H1 (cell line): ENCODE data around the gene RREB1. TPM values are rescaled to one million over a fixed set of nuclear protein-coding genes. Genes with fewer than 3 reads are reported as not detected.
A peak's percentile ranks its signal among the peaks of the same experiment; 100 is the strongest.

ENCODE experiments used
- CTCF ChIA-PET: fragments of 300-600 bp; sonication (Branson Sonifier 250); formaldehyde crosslinking; loops from one replicate; lab custom pipeline; 2021; ENCODE audit not compliant: partially characterized antibody; lab: Charles Lee
- POLR2A ChIA-PET: fragments of 300-600 bp; sonication (Branson Sonifier 250); formaldehyde crosslinking; loops from one replicate; lab custom pipeline; 2021; ENCODE audit warnings: inconsistent platforms; ENCODE audit not compliant: partially characterized antibody; lab: Charles Lee
- DNase-seq, 2 experiments: peaks; one replicate each; pipeline versions ENCODE4 v3.0.0 to v3.0.0-alpha.2; 2010 to 2022; ENCODE audit warnings: low spot score in 2 of 2, low read depth in 1 of 2, mixed read lengths in 1 of 2
- FAIRE-seq: peaks from 2 replicates; lab custom pipeline; 2011; peaks lifted over from hg19 to GRCh38; lab: Jason Lieb, UNC
- H2AFZ ChIP-seq: 2 replicates; pipeline ENCODE4 v1.8.1; 2012; ENCODE audit warnings: low read length, inconsistent platforms
- H2AK5ac ChIP-seq: 2 replicates; pipeline ENCODE4 v1.6.1; 2013; ENCODE audit warnings: low read depth, low read length
- H2BK120ac ChIP-seq: replicated peaks from 2 replicates; pipeline ENCODE3; 2013; ENCODE audit warnings: low read depth, low read length, inconsistent platforms
- H2BK12ac ChIP-seq: 2 replicates; pipeline ENCODE4 v1.6.1; 2013; ENCODE audit warnings: low read depth, low read length
- H2BK15ac ChIP-seq: 2 replicates; pipeline ENCODE4 v1.6.1; 2013; ENCODE audit warnings: low read length
- H2BK20ac ChIP-seq: 2 replicates; pipeline ENCODE4 v1.6.1; 2013; ENCODE audit warnings: low read length
- H2BK5ac ChIP-seq: 2 replicates; pipeline ENCODE4 v1.6.1; 2013; ENCODE audit warnings: low read depth, low read length
- H3K14ac ChIP-seq: 2 replicates; pipeline ENCODE4 v1.6.1; 2013; ENCODE audit warnings: inconsistent platforms; ENCODE audit not compliant: insufficient read length
- H3K18ac ChIP-seq: 2 replicates; pipeline ENCODE4 v1.6.1; 2013; ENCODE audit warnings: low read length; ENCODE audit errors: extremely low read depth
- H3K23ac ChIP-seq: 2 replicates; pipeline ENCODE4 v1.6.1; 2013; ENCODE audit warnings: inconsistent platforms; ENCODE audit not compliant: insufficient read length
- H3K23me2 ChIP-seq: 2 replicates; pipeline ENCODE4 v1.6.1; 2013; ENCODE audit warnings: low read depth, low read length
- H3K27ac ChIP-seq: 2 replicates; pipeline ENCODE4 v1.6.1; 2011; ENCODE audit warnings: low read depth, low read length, inconsistent platforms
- H3K27me3 ChIP-seq, 4 experiments: replicated peaks in 1 of 4; 1 replicate in 1 of 4; 2 replicates in 3 of 4; pipeline versions ENCODE4 v1.6.1 to v1.8.1; 2011 to 2013; ENCODE audit warnings: low read length in 3 of 4, mild to moderate bottlenecking in 3 of 4, inconsistent platforms in 2 of 4, mixed read lengths in 2 of 4, moderate library complexity in 1 of 4; ENCODE audit not compliant: control insufficient read depth in 3 of 4, insufficient read depth in 3 of 4; ENCODE audit errors: extremely low read depth in 1 of 4
- H3K36me3 ChIP-seq, 4 experiments: 2 replicates each; pipeline versions ENCODE4 v1.6.1 to v1.8.1; 2011 to 2013; ENCODE audit warnings: mild to moderate bottlenecking in 4 of 4, low read length in 3 of 4, moderate library complexity in 2 of 4, control low read depth in 1 of 4, inconsistent platforms in 1 of 4; ENCODE audit not compliant: insufficient read depth in 4 of 4, control insufficient read depth in 2 of 4
- H3K4ac ChIP-seq: replicated peaks from 2 replicates; pipeline ENCODE3; 2013; ENCODE audit warnings: low read length, low read depth, mixed read lengths, inconsistent platforms; ENCODE audit not compliant: insufficient read length
- H3K4me1 ChIP-seq, 4 experiments: replicated peaks in 1 of 4; 1 replicate in 1 of 4; 2 replicates in 3 of 4; pipeline versions ENCODE4 v1.6.1 to v1.8.1; 2011 to 2013; ENCODE audit warnings: low read length in 3 of 4, inconsistent platforms in 2 of 4, mixed read lengths in 1 of 4; ENCODE audit not compliant: insufficient read depth in 4 of 4, control insufficient read depth in 3 of 4
- H3K4me2 ChIP-seq, 2 experiments: 2 replicates each; pipeline versions ENCODE4 v1.6.1 to v1.8.1; 2011 to 2013; ENCODE audit warnings: low read depth in 2 of 2, low read length in 2 of 2, control low read depth in 1 of 2, inconsistent platforms in 1 of 2, mild to moderate bottlenecking in 1 of 2; ENCODE audit not compliant: insufficient read depth in 1 of 2
- H3K4me3 ChIP-seq, 4 experiments: fragments of 200-600, 300-600 bp in 1 of 4; sonication (generic), shearing (Covaris generic), sonication (Bioruptor Twin) in 1 of 4; 2 replicates each; pipeline versions ENCODE4 v1.5.1 to v1.8.1; 2011 to 2016; ENCODE audit warnings: low read length in 4 of 4, low read depth in 3 of 4, control low read depth in 2 of 4, inconsistent platforms in 2 of 4, mild to moderate bottlenecking in 2 of 4, mixed read lengths in 1 of 4, moderate library complexity in 1 of 4; ENCODE audit not compliant: insufficient read depth in 2 of 4; ENCODE audit errors: extremely low read depth in 1 of 4
- H3K56ac ChIP-seq: replicated peaks from 2 replicates; pipeline ENCODE3; 2013; ENCODE audit warnings: low read depth, mild to moderate bottlenecking, mixed read lengths, low read length, inconsistent platforms; ENCODE audit not compliant: insufficient read length
- H3K79me1 ChIP-seq: 2 replicates; pipeline ENCODE4 v1.6.1; 2013; ENCODE audit warnings: low read depth, low read length, control low read depth
- H3K79me2 ChIP-seq, 2 experiments: 2 replicates each; pipeline versions ENCODE4 v1.6.1 to v1.8.1; 2012 to 2013; ENCODE audit warnings: low read length in 2 of 2, mild to moderate bottlenecking in 2 of 2, inconsistent platforms in 1 of 2; ENCODE audit not compliant: insufficient read depth in 2 of 2, control insufficient read depth in 1 of 2
- H3K9ac ChIP-seq, 4 experiments: replicated peaks in 1 of 4; 1 replicate in 1 of 4; 2 replicates in 3 of 4; pipeline versions ENCODE4 v1.6.1 to v1.8.1; 2011 to 2013; ENCODE audit warnings: low read depth in 3 of 4, low read length in 3 of 4, control low read depth in 2 of 4, mild to moderate bottlenecking in 2 of 4, moderate library complexity in 2 of 4, inconsistent platforms in 1 of 4; ENCODE audit errors: extremely low read depth in 1 of 4
- H3K9me3 ChIP-seq, 2 experiments: 2 replicates each; pipeline versions ENCODE4 v1.6.1 to v1.8.1; 2012 to 2013; ENCODE audit warnings: mild to moderate bottlenecking in 2 of 2, moderate library complexity in 2 of 2, control low read depth in 1 of 2, inconsistent platforms in 1 of 2, low read depth in 1 of 2, low read length in 1 of 2, mixed read lengths in 1 of 2; ENCODE audit not compliant: insufficient read depth in 2 of 2
- H4K20me1 ChIP-seq, 2 experiments: replicated peaks in 1 of 2; 2 replicates each; pipeline versions ENCODE3 to v1.8.1; 2011 to 2013; ENCODE audit warnings: inconsistent platforms in 2 of 2, low read length in 2 of 2, mild to moderate bottlenecking in 1 of 2; ENCODE audit not compliant: insufficient read depth in 2 of 2, control insufficient read depth in 1 of 2
- H4K5ac ChIP-seq: 2 replicates; pipeline ENCODE4 v1.6.1; 2013; ENCODE audit warnings: low read length, low read depth, mixed read lengths, inconsistent platforms; ENCODE audit not compliant: insufficient read length
- H4K8ac ChIP-seq: 2 replicates; pipeline ENCODE4 v1.8.0; 2013; ENCODE audit warnings: mild to moderate bottlenecking, moderate library complexity, low read length, inconsistent platforms; ENCODE audit not compliant: insufficient read depth; ENCODE audit errors: extremely low read depth
- H4K91ac ChIP-seq: replicated peaks from 2 replicates; pipeline ENCODE3; 2013; ENCODE audit warnings: low read length, mixed read lengths, inconsistent platforms; ENCODE audit not compliant: insufficient read length
- KDM1A ChIP-seq: fragments of 200-600, 300-600 bp; sonication (generic); IDR thresholded peaks from 2 replicates; pipeline ENCODE4 v1.7.1; 2016; ENCODE audit warnings: mild to moderate bottlenecking, low read length, borderline replicate concordance
- SP2 ChIP-seq: IDR thresholded peaks from 2 replicates; pipeline ENCODE4 v1.6.1; 2012; ENCODE audit warnings: mild to moderate bottlenecking, low read length, inconsistent platforms
- WGBS, 2 experiments: shearing (Covaris generic) in 1 of 2; methylation state at CpG; one replicate each; pipeline versions ENCODE4 v1.1.6 to v1.1.7; 2013 to 2015; ENCODE audit warnings: low lambda C conversion rate in 2 of 2, mixed read lengths in 2 of 2, inconsistent platforms in 1 of 2, low coverage in 1 of 2, missing lambda C conversion rate in 1 of 2; ENCODE audit not compliant: insufficient replicate concordance in 2 of 2, insufficient coverage in 1 of 2, insufficient read length in 1 of 2; ENCODE audit errors: extremely low coverage in 1 of 2, missing lambda C conversion rate in 1 of 2; 5-methylcytosine and 5-hydroxymethylcytosine counted together
- polyA plus RNA-seq, 7 experiments: library from polyadenylated mRNA; depleted of rRNA in 3 of 7; stranded (reverse) in 5 of 7; unstranded in 2 of 7; fragments of >200 nt in 5 of 7; fragments of 200-250 nt in 2 of 7; gene quantifications; 1 replicate in 5 of 7; 2 replicates in 1 of 7; 4 replicates in 1 of 7; pipeline versions ENCODE4 v1.2.1 to v1.2.3, GENCODE V29; 2011 to 2013; ENCODE audit warnings: missing spikeins in 2 of 7, mixed read lengths in 2 of 7
- total RNA-seq: library from RNA; stranded (reverse); fragmentation: NEBNext Ultra II Directional; extraction: Animal tissue kit (Norgen Biotek cat#: 25700); gene quantifications from 2 replicates; pipeline ENCODE4 v1.2.1, GENCODE V29; 2021

Gene RREB1
- total and polyA plus RNA-seq, 2 of the 8 experiments (the other 6 are each of a cell fraction or from before 2014, with no cell fraction given), result 3.9 to 34.7 TPM

GRCh38 chr6:7134999-7135745 lies 27.4 kb downstream of the RREB1 start:
- Histone ChIP-seq H3K27me3 (no peaks in the 10 kb centered on the region), H2AK5ac (no peak overlapping the region), H3K4me3 (no peak overlapping the region), H4K91ac (no peak overlapping the region), H3K23me2 (no peaks in the 10 kb centered on the region), H3K27ac (no peak overlapping the region), H4K8ac (no peak overlapping the region), H2BK5ac (no peak overlapping the region), H3K9me3 (no peaks in the 10 kb centered on the region), H3K4me1 (peaks cover 6 to 18% (median 11%) of the 10 kb centered on the region in 4 experiments; a peak in 6 of 7 replicates), H2BK12ac (no peak overlapping the region), H3K79me1 (peaks cover 6% of the 10 kb centered on the region; the same call in 1 of the 2 replicates), H4K20me1 (peaks cover 2 to 4% of the 10 kb centered on the region in 2 experiments), H3K18ac (no peak overlapping the region), H2BK20ac (no peak overlapping the region), H3K36me3 (no peaks in the 10 kb centered on the region), H4K5ac (no peak overlapping the region), H3K4ac (no peak overlapping the region), H3K79me2 (peaks cover 0 to 69% of the 10 kb centered on the region in 2 experiments; a peak in 2 of 4 replicates), H2BK15ac (no peak overlapping the region), H3K14ac (no peak overlapping the region), H3K4me2 (no peak overlapping the region), H2BK120ac (no peak overlapping the region), H3K56ac (no peak overlapping the region), H2AFZ (no peak overlapping the region), H3K23ac (no peak overlapping the region), H3K9ac (no peak overlapping the region)
- POLR2A ChIA-PET, result interaction anchor here (0.9 to 3.7 kb wide), 3 partner anchors 8 to 19 kb away, joined by 3 to 14 read pairs (median 4); no protein-coding TSS in a partner anchor
- no peak for DNase-seq
- no peak for FAIRE-seq
- WGBS, 2 experiments, result 82% methylated on average over 4 of the region's 4 CpGs; no CpG with 5 or more reads in 1 of the 2 experiments
- TF ChIP-seq SP2 (no peak), KDM1A (peak; percentile 63; the same call in 1 of the 2 replicates)
- CTCF ChIA-PET, result interaction anchor here (0.6 to 1.3 kb wide), 5 partner anchors 13 to 406 kb away, joined by 3 to 4 read pairs (median 3); no protein-coding TSS in a partner anchor
